Bladder microvascular endothelial cell (primary cell): ENCODE measurements around the gene SPSB1. TPM values are rescaled to one million over a fixed set of nuclear protein-coding genes. Genes with fewer than 3 reads are reported as not detected.

Experiments used
- total RNA-seq: library from RNA; depleted of rRNA; stranded (reverse); fragments of >200 nt; gene quantifications from 2 replicates; pipeline ENCODE4 v1.2.3, GENCODE V29; 2014

Gene SPSB1
- 6.5 and 31.0 TPM in 2 replicates for total RNA-seq

DNA sequence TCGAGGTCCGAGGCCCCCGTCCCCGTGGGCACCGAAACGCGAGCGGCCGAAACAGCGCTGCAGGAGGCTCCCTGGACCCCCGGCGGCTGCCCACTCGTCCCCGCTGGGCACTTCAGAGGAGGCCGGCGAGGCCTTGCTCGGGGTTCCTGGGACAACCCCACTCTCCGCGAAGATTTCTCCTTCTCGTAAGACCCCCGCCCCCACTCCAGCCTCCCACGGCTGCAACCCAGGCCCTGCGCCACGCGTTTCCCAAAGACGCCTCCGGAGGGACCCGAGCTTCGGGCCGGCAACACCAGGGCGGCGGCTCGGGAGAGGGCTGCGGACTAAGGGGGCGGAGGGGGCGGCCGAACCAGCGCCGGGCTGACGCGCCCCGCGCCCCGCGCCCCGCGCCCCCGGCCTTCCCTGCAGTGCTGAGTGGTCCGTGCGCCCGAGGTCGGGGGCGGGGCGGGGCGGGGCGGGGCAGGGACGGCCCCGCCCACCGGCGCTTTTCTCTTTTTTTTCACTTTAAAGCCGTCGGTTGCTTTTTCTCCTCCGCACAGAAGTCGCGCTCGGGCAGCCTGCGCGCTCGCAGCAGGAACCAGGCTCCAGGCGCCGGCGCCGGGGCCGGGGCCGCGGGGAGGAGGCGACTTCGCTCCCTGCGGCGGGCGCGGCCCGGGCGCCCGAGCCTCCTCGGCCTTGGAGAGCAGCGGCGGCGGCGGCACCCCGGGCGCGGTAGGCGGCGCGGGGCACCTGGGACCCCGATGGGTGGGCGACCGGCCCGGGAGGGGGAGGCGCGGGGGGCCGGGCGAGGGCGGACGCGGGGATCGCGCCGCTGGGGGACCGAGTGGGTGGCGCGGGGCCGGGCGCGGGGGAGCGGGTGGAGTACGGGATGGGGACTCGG, at the start of gene SPSB1:
TSS of gene SPSB1 (plus strand) at position 534 of the 880 bp plus-strand sequence. CDS start 62,998 bp downstream, outside the sequence.

Other genes starting within 250 kb of the SPSB1 start
- not detected in 2 replicates for gene SLC2A5, start 223.3 kb upstream of the SPSB1 start, total RNA-seq
- gene GPR157, start 163.8 kb upstream of the SPSB1 start, total RNA-seq, result 2.1 and 4.8 TPM in 2 replicates
- 8.9 and 16.8 TPM in 2 replicates for gene H6PD, start 58.1 kb upstream of the SPSB1 start, total RNA-seq
- 2.6 and 4.1 TPM in 2 replicates for gene SLC25A33, start 246.6 kb downstream of the SPSB1 start, total RNA-seq